H1 (cell line): ENCODE data around the gene PRKAR2B. TPM values are rescaled to one million over a fixed set of nuclear protein-coding genes. Genes with fewer than 3 reads are reported as not detected.

Experiments
- ATF3 ChIP-seq: IDR thresholded peaks from 2 replicates; pipeline ENCODE4 v1.6.1; 2011; ENCODE audit warnings: low read depth, mild to moderate bottlenecking, low read length; ENCODE audit not compliant: insufficient read depth
- BCL11A ChIP-seq, 2 experiments: IDR thresholded peaks; one replicate each; pipeline ENCODE4 v1.6.1; 2011; ENCODE audit warnings: low read depth in 2 of 2, low read length in 2 of 2, mild to moderate bottlenecking in 2 of 2
- BRCA1 ChIP-seq: IDR thresholded peaks from 2 replicates; pipeline ENCODE4 v1.6.1; 2012; ENCODE audit warnings: low read depth, low read length, improper control_type of control experiment
- CHD2 ChIP-seq: IDR thresholded peaks from 2 replicates; pipeline ENCODE4 v1.6.1; 2012; ENCODE audit warnings: low read length, improper control_type of control experiment
- RNF2 ChIP-seq: fragments of 200-900, 300-1000 bp; sonication (generic); IDR thresholded peaks from 2 replicates; pipeline ENCODE4 v1.7.1; 2016; ENCODE audit warnings: borderline replicate concordance, low read depth, mild to moderate bottlenecking, antibody characterized with exemption, low read length; ENCODE audit not compliant: poor library complexity, severe bottlenecking; ENCODE audit errors: missing control alignments
- RXRA ChIP-seq: IDR thresholded peaks from 2 replicates; pipeline ENCODE4 v1.6.1; 2011; ENCODE audit warnings: low read depth, mild to moderate bottlenecking, low read length, moderate library complexity; ENCODE audit not compliant: insufficient read depth
- TCF12 ChIP-seq: IDR thresholded peaks from 2 replicates; pipeline ENCODE4 v1.6.1; 2011; ENCODE audit warnings: low read depth, mild to moderate bottlenecking, low read length
- YY1 ChIP-seq: IDR thresholded peaks from 2 replicates; pipeline ENCODE4 v1.6.1; 2011; ENCODE audit warnings: low read depth, mild to moderate bottlenecking, low read length
- polyA plus RNA-seq, 7 experiments: library from polyadenylated mRNA; depleted of rRNA in 3 of 7; stranded (reverse) in 5 of 7; unstranded in 2 of 7; fragments of >200 nt in 5 of 7; fragments of 200-250 nt in 2 of 7; gene quantifications; 1 replicate in 5 of 7; 2 replicates in 1 of 7; 4 replicates in 1 of 7; pipeline versions ENCODE4 v1.2.1 to v1.2.3, GENCODE V29; 2011 to 2013; ENCODE audit warnings: missing spikeins in 2 of 7, mixed read lengths in 2 of 7
- total RNA-seq: library from RNA; stranded (reverse); fragmentation: NEBNext Ultra II Directional; extraction: Animal tissue kit (Norgen Biotek cat#: 25700); gene quantifications from 2 replicates; pipeline ENCODE4 v1.2.1, GENCODE V29; 2021
- TF ChIP-seq, protein P1 (sequence below): fragments of 300-600 bp; sonication (generic); IDR thresholded peaks from 2 replicates; pipeline ENCODE4 v1.7.1; 2012; ENCODE audit warnings: low read length, moderate library complexity, mild to moderate bottlenecking, inconsistent platforms; ENCODE audit not compliant: insufficient replicate concordance

Gene PRKAR2B
- total and polyA plus RNA-seq, 2 of the 8 experiments (the other 6 are each of a cell fraction or from before 2014, with no cell fraction given), result 10.4 to 37.0 TPM

DNA sequence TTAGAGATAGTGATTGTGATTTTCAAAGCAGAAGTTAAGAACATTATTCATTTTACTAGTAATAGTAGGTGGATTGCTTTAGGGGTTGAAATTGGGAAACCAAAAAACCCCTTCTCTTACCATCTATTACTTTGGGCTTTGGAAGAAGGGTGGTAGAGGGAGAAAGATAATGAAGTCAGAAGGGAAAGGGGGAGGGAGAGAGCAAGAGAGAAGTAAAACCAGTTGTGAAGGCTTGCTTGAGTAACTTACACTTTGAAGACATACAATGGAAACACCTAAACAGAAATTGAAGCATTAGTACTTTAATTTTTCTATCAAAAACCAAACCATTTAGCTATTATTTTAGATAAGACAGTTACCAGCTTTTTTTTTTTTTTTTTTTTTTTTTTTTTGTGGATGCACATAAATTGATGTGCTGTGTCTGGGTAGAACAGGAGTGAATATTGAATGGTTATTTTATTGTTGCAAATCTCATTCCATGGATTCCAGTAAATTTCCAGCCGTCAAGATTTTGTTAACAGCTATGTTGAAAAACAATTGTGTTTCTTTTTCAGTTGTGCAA is 5.5 kb downstream of the PRKAR2B start (continued):
- TF ChIP-seq, protein P1, sequence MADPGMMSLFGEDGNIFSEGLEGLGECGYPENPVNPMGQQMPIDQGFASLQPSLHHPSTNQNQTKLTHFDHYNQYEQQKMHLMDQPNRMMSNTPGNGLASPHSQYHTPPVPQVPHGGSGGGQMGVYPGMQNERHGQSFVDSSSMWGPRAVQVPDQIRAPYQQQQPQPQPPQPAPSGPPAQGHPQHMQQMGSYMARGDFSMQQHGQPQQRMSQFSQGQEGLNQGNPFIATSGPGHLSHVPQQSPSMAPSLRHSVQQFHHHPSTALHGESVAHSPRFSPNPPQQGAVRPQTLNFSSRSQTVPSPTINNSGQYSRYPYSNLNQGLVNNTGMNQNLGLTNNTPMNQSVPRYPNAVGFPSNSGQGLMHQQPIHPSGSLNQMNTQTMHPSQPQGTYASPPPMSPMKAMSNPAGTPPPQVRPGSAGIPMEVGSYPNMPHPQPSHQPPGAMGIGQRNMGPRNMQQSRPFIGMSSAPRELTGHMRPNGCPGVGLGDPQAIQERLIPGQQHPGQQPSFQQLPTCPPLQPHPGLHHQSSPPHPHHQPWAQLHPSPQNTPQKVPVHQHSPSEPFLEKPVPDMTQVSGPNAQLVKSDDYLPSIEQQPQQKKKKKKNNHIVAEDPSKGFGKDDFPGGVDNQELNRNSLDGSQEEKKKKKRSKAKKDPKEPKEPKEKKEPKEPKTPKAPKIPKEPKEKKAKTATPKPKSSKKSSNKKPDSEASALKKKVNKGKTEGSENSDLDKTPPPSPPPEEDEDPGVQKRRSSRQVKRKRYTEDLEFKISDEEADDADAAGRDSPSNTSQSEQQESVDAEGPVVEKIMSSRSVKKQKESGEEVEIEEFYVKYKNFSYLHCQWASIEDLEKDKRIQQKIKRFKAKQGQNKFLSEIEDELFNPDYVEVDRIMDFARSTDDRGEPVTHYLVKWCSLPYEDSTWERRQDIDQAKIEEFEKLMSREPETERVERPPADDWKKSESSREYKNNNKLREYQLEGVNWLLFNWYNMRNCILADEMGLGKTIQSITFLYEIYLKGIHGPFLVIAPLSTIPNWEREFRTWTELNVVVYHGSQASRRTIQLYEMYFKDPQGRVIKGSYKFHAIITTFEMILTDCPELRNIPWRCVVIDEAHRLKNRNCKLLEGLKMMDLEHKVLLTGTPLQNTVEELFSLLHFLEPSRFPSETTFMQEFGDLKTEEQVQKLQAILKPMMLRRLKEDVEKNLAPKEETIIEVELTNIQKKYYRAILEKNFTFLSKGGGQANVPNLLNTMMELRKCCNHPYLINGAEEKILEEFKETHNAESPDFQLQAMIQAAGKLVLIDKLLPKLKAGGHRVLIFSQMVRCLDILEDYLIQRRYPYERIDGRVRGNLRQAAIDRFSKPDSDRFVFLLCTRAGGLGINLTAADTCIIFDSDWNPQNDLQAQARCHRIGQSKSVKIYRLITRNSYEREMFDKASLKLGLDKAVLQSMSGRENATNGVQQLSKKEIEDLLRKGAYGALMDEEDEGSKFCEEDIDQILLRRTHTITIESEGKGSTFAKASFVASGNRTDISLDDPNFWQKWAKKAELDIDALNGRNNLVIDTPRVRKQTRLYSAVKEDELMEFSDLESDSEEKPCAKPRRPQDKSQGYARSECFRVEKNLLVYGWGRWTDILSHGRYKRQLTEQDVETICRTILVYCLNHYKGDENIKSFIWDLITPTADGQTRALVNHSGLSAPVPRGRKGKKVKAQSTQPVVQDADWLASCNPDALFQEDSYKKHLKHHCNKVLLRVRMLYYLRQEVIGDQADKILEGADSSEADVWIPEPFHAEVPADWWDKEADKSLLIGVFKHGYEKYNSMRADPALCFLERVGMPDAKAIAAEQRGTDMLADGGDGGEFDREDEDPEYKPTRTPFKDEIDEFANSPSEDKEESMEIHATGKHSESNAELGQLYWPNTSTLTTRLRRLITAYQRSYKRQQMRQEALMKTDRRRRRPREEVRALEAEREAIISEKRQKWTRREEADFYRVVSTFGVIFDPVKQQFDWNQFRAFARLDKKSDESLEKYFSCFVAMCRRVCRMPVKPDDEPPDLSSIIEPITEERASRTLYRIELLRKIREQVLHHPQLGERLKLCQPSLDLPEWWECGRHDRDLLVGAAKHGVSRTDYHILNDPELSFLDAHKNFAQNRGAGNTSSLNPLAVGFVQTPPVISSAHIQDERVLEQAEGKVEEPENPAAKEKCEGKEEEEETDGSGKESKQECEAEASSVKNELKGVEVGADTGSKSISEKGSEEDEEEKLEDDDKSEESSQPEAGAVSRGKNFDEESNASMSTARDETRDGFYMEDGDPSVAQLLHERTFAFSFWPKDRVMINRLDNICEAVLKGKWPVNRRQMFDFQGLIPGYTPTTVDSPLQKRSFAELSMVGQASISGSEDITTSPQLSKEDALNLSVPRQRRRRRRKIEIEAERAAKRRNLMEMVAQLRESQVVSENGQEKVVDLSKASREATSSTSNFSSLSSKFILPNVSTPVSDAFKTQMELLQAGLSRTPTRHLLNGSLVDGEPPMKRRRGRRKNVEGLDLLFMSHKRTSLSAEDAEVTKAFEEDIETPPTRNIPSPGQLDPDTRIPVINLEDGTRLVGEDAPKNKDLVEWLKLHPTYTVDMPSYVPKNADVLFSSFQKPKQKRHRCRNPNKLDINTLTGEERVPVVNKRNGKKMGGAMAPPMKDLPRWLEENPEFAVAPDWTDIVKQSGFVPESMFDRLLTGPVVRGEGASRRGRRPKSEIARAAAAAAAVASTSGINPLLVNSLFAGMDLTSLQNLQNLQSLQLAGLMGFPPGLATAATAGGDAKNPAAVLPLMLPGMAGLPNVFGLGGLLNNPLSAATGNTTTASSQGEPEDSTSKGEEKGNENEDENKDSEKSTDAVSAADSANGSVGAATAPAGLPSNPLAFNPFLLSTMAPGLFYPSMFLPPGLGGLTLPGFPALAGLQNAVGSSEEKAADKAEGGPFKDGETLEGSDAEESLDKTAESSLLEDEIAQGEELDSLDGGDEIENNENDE, result no peak
- TF ChIP-seq BRCA1, result no peak
- no peak for TF ChIP-seq TCF12
- no peak for TF ChIP-seq RNF2
- no peak for TF ChIP-seq BCL11A (IDR thresholded peaks at IDR 0.05; ENCODE audit: low read depth in 2 of 2, low read length in 2 of 2)
- TF ChIP-seq CHD2, result no peak
- TF ChIP-seq YY1, result no peak
- TF ChIP-seq RXRA, result no peak
- no peak for TF ChIP-seq ATF3
